HG03469 (cell line): ENCODE data around the gene PEX3.

Experiments used
- ATAC-seq: cut with Tn5 transposase; IDR thresholded peaks from one replicate; pipeline ENCODE4 v1.9.1; 2021; ENCODE audit warnings: mild to moderate bottlenecking, moderate library complexity, moderate number of reproducible peaks; ENCODE audit not compliant: unreplicated experiment

PEX3 gene

GRCh38 chr6:143536461-143536865, 85.9 kb downstream of the PEX3 start:
- ATAC-seq, result peak; percentile 71

- peak; percentile 34 for ATAC-seq
Measured at GRCh38 chr6:143536866-143537691, 86.5 kb downstream of the PEX3 start.

- ATAC-seq, result no peak
Measured at GRCh38 chr6:143538374-143538773, 87.8 kb downstream of the PEX3 start.

- no peak for ATAC-seq
Measured at GRCh38 chr6:143539106-143539505, 88.5 kb downstream of the PEX3 start.

GRCh38 chr6:143539734-143540133, 89.1 kb downstream of the PEX3 start:
- ATAC-seq, result no peak

GRCh38 chr6:143540192-143540591, 89.6 kb downstream of the PEX3 start:
- no peak for ATAC-seq
